AG09309 (cell line): ENCODE results near the gene ATXN2.
"Not testable (repeated sequence)": the region's sequence is repeated elsewhere in the genome, so short reads cannot be mapped to it uniquely, and the experiment has no call there.

Experiments used
- DNase-seq: peaks from one replicate; pipeline ENCODE4 v3.0.0-alpha.2; 2010; ENCODE audit warnings: low read depth
- H3K4me3 ChIP-seq: 2 replicates; pipeline ENCODE4 v1.5.1; 2011; ENCODE audit warnings: mild to moderate bottlenecking, low read depth, low read length, moderate library complexity; ENCODE audit not compliant: control insufficient read depth
- CTCF ChIP-seq: IDR thresholded peaks from 2 replicates; pipeline ENCODE4 v1.5.1; 2011; ENCODE audit warnings: mild to moderate bottlenecking, low read depth, low read length, inconsistent platforms; ENCODE audit not compliant: insufficient read depth, control insufficient read depth; ENCODE audit errors: missing control alignments

The ATXN2 gene

GRCh38 chr12:111521801-111522200, 77.3 kb downstream of the ATXN2 start:
- no peak for TF ChIP-seq CTCF
- no peak for DNase-seq
- no peak overlapping the region for H3K4me3 ChIP-seq

GRCh38 chr12:111519937-111520336, 79.2 kb downstream of the ATXN2 start:
- no peak for DNase-seq
- H3K4me3 ChIP-seq: no peak overlapping the region
- TF ChIP-seq CTCF: no peak

- no peak for DNase-seq
- H3K4me3 ChIP-seq: no peak overlapping the region
- no peak for TF ChIP-seq CTCF
Measured at GRCh38 chr12:111519083-111519482, 80.0 kb downstream of the ATXN2 start.

GRCh38 chr12:111507719-111508118, 91.4 kb downstream of the ATXN2 start:
- not testable (repeated sequence) for DNase-seq, H3K4me3 ChIP-seq

GRCh38 chr12:111507258-111507657, 91.9 kb downstream of the ATXN2 start:
- DNase-seq, H3K4me3 ChIP-seq: not testable (repeated sequence)

GRCh38 chr12:111506260-111506659, 92.9 kb downstream of the ATXN2 start:
- no peak overlapping the region for H3K4me3 ChIP-seq
- no peak for TF ChIP-seq CTCF
- no peak for DNase-seq

GRCh38 chr12:111505601-111506036, 93.5 kb downstream of the ATXN2 start:
- TF ChIP-seq CTCF: no peak
- DNase-seq: no peak
- no peak overlapping the region for H3K4me3 ChIP-seq

- no peak overlapping the region for H3K4me3 ChIP-seq
- DNase-seq: no peak
- TF ChIP-seq CTCF: no peak
Measured at GRCh38 chr12:111503116-111503515, 96.0 kb downstream of the ATXN2 start.
